ENCODE results near the gene LDLRAD4.

DNA sequence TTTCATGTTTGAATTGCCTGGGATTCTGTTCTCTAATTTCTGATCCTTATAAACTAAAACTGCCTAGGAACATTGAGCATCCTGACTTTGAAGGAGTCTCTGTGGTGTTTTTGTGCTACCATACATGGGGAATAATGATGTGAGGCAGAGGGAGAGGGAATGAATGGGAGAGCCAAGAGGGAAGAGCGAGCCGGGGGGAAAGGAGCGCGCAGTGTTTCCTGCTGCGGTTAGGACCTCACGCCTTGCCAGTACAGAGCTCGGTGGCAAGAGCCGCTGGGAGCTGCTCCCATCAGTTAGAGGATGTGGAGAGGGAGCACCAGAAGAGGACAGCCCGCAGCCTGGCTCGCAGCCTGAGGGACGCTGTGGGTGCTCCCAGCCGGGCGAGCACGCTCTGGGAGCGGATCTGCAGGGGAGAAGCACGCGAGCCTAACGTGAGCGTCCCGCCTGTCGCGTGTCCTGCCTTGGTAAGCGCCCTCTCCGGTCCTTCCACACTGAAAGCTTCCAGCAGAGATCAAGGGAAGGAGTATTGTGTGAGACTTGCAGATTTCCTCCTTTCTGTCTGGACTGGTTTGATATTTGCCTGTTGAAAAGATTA, 393.1 kb downstream of the LDLRAD4 start:
- no peak for TF ChIP-seq ESRRG (CRISPR knock-in tag; IDR thresholded peaks at IDR 0.05)
- TF ChIP-seq GLIS3 (CRISPR knock-in tag; IDR thresholded peaks at IDR 0.05), result no peak
- TF ChIP-seq, protein P1, sequence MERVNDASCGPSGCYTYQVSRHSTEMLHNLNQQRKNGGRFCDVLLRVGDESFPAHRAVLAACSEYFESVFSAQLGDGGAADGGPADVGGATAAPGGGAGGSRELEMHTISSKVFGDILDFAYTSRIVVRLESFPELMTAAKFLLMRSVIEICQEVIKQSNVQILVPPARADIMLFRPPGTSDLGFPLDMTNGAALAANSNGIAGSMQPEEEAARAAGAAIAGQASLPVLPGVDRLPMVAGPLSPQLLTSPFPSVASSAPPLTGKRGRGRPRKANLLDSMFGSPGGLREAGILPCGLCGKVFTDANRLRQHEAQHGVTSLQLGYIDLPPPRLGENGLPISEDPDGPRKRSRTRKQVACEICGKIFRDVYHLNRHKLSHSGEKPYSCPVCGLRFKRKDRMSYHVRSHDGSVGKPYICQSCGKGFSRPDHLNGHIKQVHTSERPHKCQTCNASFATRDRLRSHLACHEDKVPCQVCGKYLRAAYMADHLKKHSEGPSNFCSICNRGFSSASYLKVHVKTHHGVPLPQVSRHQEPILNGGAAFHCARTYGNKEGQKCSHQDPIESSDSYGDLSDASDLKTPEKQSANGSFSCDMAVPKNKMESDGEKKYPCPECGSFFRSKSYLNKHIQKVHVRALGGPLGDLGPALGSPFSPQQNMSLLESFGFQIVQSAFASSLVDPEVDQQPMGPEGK (CRISPR knock-in tag; IDR thresholded peaks at IDR 0.05; ENCODE audit: borderline replicate concordance), result no peak
- no peak for TF ChIP-seq SNAI2 (CRISPR knock-in tag; IDR thresholded peaks at IDR 0.05)
- no peak for TF ChIP-seq CSDC2 (CRISPR knock-in tag; IDR thresholded peaks at IDR 0.05)
- no peak for TF ChIP-seq ZNF565 (CRISPR knock-in tag; conservative IDR thresholded peaks at IDR 0.05; ENCODE audit: low read depth)
- no peak for TF ChIP-seq BACH2 (CRISPR knock-in tag; IDR thresholded peaks at IDR 0.05; ENCODE audit: borderline replicate concordance)
- no peak for TF ChIP-seq RARB (CRISPR knock-in tag; IDR thresholded peaks at IDR 0.05)
- TF ChIP-seq ZFP30 (CRISPR knock-in tag; IDR thresholded peaks at IDR 0.05), result no peak
- no peak for TF ChIP-seq TCF4 (CRISPR knock-in tag; IDR thresholded peaks at IDR 0.05; ENCODE audit: borderline replicate concordance)
- TF ChIP-seq PPARA (CRISPR knock-in tag; IDR thresholded peaks at IDR 0.05; ENCODE audit: borderline replicate concordance), result no peak
- no peak for TF ChIP-seq ZFP3 (CRISPR knock-in tag; IDR thresholded peaks at IDR 0.05)
- TF ChIP-seq ZC3H10 (CRISPR knock-in tag; IDR thresholded peaks at IDR 0.05), result no peak
- TF ChIP-seq OSR1 (CRISPR knock-in tag; IDR thresholded peaks at IDR 0.05), result no peak

Measured in SK-N-SH treated with all-trans-retinoic acid at 6 μM for 48 hours (cell line).